Embryonic facial prominence (tissue), 1 donor: Measurements from ENCODE around the gene PITPNC1.
"Not testable (repeated sequence)": the region's sequence is repeated elsewhere in the genome, so short reads cannot be mapped to it uniquely, and the experiment has no call there.

Experiments
- DNase-seq: peaks from one replicate; pipeline ENCODE4 v3.0.0-alpha.2; 2016; ENCODE audit errors: extremely low spot score

Gene PITPNC1

GRCh38 chr17:67376737-67377487, at the start of gene PITPNC1:
Gene PITPNC1, plus strand, starts transcription at chr17:67377281.
- DNase-seq, result peak; percentile 81

- no peak for DNase-seq
These were observed 49.1 kb upstream of the PITPNC1 start for GRCh38 chr17:67328026-67328425.

GRCh38 chr17:67331381-67332161, 45.5 kb upstream of the PITPNC1 start:
- not testable (repeated sequence) for DNase-seq

GRCh38 chr17:67332162-67332508, 44.9 kb upstream of the PITPNC1 start:
- DNase-seq, result not testable (repeated sequence)

GRCh38 chr17:67335245-67335835, 41.7 kb upstream of the PITPNC1 start:
- no peak for DNase-seq

- no peak for DNase-seq
These were observed 40.2 kb upstream of the PITPNC1 start for GRCh38 chr17:67336859-67337258.

GRCh38 chr17:67338353-67338752, 38.7 kb upstream of the PITPNC1 start:
- DNase-seq, result not testable (repeated sequence)

- DNase-seq, result no peak
These were observed 33.8 kb upstream of the PITPNC1 start for GRCh38 chr17:67343237-67343636.

- DNase-seq, result no peak
These were observed 29.3 kb upstream of the PITPNC1 start for GRCh38 chr17:67347826-67348225.

GRCh38 chr17:67349420-67349819, 27.7 kb upstream of the PITPNC1 start:
- no peak for DNase-seq

GRCh38 chr17:67353161-67353560, 23.9 kb upstream of the PITPNC1 start:
- no peak for DNase-seq

GRCh38 chr17:67353929-67354574, 23.0 kb upstream of the PITPNC1 start:
- DNase-seq, result no peak

- no peak for DNase-seq
These were observed 18.5 kb upstream of the PITPNC1 start for GRCh38 chr17:67358612-67359011.

- no peak for DNase-seq
These were observed 16.9 kb upstream of the PITPNC1 start for GRCh38 chr17:67359960-67360791.

GRCh38 chr17:67360880-67361279, 16.2 kb upstream of the PITPNC1 start:
- no peak for DNase-seq

- no peak for DNase-seq
These were observed 14.9 kb upstream of the PITPNC1 start for GRCh38 chr17:67362173-67362572.

GRCh38 chr17:67364847-67365737, 12.0 kb upstream of the PITPNC1 start:
- no peak for DNase-seq

GRCh38 chr17:67365738-67366192, 11.3 kb upstream of the PITPNC1 start:
- DNase-seq, result no peak

- DNase-seq, result peak; percentile 83
These were observed 10.6 kb upstream of the PITPNC1 start, which contains the start of gene PSMD12 for GRCh38 chr17:67366193-67367157. Gene PSMD12, minus strand, starts transcription at chr17:67366577. Its CDS starts 58 bp downstream, at chr17:67366519.
